GM10847 (cell line): ENCODE results near the gene SLCO3A1.

Experiments
- POLR2A ChIP-seq: IDR thresholded peaks from 2 replicates; pipeline ENCODE4 v1.6.1; 2011; ENCODE audit not compliant: insufficient read length; ENCODE audit errors: extremely low read depth

Gene SLCO3A1

DNA sequence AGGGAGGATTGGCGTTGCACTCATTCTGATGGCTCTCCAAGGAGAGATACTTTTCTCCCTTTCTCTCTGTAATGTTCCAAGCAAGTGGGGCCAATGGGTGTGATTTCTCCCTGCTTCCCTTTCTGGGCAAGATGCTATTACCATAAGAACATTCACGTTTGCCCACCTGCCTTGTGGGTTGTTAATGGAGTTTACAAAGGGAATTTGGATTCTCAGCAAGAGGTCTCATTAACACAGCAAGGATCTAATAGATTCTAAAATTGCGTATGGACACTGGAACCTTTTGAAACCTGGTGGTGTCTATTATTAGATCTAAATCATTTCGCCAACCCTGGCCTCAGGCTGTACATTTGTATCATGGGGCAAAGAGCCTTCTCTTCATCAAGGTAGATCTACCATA, 74.1 kb downstream of the SLCO3A1 start:
- no peak for TF ChIP-seq POLR2A

DNA sequence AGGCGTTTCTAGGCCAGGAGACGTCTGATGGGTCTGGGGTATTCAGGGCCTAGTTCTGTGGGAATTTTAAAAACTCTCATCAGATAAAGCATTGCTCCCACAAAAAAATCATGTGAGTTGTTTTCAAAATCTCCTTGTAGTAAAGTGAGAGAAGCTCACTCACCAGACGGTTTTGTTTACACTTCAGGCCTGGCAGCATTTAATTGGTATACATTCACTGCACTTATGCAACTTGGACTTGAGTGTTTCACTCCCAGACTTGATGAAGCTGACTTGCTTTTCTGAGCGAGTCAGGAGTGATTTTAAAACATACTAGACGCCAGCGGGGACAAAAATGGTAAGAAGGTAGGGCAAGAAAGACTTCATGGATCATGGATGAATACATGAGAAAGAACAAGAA, 75.2 kb downstream of the SLCO3A1 start:
- TF ChIP-seq POLR2A, result no peak

DNA sequence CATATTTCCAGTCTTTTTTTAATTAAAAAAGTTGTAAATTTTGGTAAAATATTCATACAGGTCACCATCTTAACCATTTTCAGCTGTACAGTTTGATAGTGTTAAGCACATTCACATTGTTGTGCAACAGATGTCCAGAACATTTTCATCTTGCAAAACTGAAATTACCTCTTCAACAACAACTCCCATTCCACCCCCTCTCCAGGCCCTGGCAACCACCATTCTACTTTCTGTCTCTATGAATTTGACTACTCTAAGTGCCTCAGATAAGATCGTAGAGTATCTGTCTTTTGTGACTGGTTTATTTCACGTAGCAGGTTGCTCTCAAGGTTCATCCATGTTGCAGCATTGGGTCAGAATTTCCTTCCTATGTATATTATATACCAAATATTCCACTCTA, 76.0 kb downstream of the SLCO3A1 start:
- no peak for TF ChIP-seq POLR2A

DNA sequence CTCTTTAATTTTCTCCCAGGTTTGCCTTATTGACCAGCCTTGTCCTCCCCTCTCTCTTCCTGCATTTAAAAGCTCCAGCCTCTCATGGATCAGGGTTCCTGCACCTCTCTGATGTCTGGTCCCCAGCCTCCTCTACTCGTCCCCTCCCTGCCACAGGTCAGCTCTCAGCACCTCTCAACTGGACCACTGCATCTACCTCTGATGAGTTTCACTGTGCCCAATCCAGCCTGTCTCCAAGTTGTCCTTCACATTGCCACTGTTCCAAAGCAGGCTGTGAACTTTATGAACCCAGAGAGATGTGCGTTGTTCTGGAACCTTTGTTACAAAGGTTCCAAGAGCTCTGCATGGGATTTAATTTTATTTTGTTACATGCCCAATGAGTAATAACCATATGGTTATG, 76.6 kb downstream of the SLCO3A1 start:
- TF ChIP-seq POLR2A, result no peak

DNA sequence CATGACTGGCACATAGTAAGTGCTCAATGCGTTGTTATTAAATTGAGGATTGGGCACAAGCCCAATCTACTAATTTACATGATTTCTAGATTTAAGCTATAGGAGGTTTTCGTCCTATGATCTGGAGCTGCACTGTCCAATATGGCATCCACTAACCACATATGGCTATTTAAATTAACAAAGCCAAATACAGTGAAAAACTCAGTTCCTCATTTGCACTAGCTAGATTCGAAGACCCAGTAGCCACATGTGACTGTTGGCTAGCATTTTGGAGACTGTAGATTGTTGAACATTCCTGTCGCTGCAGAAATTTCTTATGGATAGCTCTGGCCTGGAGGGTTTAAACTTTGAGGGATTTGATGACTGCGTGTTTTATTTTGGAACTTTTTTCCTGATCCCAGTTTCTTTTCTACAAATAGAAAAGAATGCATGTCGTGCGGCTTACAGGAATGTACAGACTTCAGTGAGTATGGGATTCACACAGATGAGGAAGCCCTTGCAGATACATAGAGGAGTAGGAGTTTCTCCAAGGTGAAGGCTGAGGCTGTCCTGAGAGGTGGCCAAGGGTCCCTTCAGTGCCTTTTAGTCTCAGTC, 82.8 kb downstream of the SLCO3A1 start:
- no peak for TF ChIP-seq POLR2A

DNA sequence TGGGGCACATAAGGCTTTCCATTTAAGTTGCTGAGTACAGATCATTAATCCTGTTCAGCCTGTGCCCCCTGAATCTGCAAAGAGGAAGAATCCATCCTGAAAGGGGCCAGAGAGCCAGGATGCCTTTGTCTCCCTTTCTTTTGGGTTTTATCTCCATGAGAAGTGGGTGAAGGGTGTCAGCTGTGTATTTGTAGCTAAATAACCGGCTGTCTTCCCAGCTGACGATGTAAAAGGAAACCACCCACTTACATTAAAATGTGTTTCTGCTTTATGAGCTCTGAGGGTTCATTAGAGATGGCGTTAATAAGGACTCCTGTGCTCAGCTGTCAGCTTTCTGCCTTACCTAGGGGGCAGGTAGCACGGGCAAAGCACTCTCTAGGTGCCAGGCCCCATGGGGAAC, 83.4 kb downstream of the SLCO3A1 start:
- no peak for TF ChIP-seq POLR2A

DNA sequence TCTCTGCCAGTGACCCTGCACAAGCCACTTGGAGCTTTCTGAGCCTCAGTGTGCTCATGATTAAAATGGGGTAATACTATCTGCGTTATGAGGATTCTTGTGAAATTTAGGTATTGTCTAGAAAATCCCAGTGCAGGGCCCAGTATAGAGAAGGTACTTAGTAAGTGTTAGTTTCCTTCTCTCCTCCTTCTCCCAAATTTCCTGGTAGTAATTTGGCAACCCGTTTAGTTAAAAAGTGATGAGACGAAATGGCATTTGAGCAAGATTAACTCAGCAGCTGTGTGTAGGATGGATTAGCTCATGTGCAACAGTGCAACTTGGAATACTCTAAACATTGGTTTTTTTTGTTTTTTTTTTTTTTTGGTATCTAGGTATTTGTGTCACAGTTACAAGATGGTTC, 84.6 kb downstream of the SLCO3A1 start:
- TF ChIP-seq POLR2A, result no peak

DNA sequence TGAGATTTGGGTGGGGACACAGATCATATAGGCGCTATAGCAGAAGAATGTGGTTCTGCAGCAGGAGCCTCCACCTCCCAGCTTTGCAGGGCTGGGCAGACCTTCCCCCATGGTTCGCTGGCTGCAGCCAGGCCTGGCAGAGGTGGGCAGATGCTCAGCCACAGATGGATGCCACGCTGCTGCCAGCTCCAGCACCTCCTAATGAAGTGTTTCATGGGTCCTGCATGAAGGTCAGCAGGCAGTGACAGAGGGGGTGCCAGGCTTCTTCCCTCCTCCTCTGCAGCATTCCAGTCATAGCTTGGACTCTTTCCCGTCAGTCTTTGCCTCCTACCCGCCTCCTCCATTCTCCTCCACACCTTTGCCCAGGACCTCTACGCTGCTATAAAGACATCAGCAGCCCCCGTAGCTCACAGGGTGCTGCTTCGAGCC, 85.9 kb downstream of the SLCO3A1 start:
- no peak for TF ChIP-seq POLR2A

DNA sequence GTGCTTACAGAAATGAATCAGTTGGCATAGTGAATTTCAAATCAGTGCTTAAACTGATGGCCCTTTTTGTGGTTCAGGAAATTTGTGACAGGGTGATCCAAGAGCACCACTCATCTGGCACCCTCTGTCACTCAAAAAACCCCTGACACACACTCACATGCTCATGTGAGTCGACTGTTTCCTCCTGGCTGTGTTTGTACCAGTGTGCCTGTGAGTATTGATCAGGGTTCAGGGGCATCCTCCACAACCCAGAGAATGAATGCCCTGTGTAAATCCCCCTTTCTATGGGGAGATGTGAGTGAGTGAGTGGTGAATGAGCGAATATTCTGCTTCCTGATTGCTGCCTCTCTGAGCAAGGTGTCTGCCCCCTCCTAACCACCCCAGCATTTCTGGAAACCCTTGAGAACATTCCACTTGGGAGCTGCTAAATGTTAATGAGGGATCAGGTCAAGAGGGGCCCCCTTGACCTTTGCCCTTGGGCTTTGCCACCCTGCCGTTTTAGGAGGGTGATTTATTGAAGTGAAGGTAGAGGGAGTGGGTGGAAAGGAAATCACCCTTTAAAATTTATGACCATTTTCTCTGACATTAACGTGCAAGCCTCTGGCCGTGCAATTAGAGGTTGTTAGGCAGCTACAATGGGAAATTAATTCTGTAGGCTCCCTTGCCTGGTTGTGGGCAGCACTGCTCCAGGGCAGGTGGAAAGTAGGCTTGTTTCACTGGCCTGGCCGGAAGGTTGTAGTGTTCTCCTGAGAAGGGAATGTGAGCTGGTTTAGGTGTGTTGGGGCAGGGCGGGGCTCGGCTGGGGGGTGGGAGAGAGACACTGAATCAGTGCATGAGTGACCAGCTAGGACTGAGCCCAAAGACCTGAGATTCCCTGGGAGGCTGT, 87.2 kb downstream of the SLCO3A1 start:
- no peak for TF ChIP-seq POLR2A

DNA sequence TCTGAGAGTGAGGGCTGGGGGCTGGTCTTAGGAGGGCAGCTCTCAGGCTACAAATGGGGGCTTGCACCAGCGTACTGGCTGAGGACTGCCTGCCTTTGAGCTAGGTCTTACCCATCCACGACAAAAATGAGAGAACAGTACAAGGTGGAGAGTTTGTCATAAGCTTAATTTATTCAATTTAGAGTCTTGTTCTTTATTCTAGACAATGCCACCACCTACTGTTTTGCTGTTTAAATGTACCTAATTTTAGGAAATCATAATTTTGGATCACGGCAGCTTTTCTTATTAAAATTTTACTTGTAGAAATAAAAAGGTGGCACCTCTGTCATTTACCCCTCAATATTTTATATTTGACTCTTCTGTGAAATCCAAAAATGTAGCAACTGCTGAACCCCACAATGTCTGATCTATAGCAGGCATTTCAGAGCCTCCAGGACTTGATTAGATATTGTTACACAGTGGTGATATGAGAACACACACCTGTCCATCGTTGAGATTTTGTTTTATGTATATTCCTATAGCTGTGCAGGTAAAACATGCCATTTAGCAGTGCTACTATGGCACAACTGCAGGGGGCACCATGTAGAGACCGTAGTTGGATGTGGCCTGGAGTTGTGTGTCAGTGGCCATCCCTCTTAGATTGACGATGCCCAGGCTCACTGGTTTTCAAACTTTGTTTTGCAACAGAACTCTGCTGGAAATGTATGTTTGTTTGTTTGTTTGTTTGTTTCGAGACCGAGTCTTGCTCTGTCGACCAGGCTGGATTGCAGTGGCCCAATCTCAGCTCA, 88.6 kb downstream of the SLCO3A1 start:
- TF ChIP-seq POLR2A, result no peak

DNA sequence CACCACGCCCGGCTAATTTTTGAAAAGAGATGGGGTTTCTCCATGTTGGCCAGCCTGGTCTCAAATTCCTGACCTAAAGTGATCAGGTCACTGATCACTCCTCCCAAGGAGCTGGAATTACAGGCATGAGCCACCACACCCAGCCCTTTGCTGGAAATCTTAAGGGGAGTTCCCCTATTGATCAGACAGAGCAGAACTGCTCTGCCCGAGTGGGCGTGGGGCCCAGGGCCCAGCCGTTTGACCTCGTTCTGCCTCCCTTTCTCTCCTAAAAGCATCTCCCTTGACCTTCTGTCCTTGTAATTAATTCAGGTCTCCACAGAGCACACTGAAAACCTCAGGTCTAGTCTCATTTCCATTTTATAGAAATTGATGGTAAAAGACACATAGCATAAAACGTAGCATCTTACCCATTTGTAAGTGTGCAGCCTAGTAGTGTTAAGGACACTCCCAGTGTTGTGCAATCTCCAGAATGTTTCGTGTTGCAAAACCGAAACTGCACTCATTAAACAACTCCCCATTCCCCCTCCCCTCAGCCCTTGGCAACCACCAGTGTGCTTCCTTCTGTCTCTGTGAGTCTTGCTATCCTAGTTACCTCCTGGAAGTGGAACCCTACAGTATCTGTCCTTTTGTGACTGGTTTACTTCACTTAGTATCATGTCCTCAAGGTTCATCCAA, 89.3 kb downstream of the SLCO3A1 start:
- TF ChIP-seq POLR2A, result no peak

DNA sequence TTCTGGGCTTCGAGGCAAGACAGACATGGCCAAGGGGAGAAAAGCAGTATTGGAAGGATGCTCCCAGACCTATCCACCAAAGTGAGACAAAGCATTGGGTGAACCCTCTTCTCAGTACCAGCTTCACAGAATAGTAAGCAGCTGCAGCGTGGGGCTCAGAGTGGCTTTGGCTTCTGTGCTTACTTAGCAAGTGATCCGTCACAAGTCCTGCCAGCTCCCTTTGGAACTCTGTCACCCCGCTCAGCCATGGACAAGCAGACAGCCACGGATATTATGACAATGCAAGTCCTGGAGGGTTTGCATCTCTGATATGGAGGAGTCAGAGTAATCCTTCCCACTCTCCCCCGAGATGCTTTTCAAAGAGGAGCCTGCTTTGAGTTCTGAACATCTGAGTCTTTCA, 90.8 kb downstream of the SLCO3A1 start:
- no peak for TF ChIP-seq POLR2A

DNA sequence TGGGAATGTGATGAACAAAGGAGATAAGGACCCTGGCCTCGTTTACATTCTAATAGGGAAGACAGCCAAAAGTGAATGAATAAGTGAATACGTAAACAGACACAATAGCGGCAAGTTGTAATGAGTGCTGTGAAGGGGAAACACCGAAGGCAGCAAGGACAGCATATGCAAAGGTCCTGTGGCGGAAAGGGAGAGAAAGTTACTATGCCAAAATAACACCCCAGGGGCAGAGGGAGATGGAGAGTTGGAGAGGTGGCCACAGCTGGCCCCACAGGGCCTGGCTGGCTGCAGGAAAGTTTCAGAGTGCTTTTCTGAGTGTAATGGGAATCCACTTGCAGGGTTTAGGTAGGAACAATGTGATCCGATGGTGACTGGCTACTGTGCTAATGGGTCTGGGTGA, 91.9 kb downstream of the SLCO3A1 start:
- no peak for TF ChIP-seq POLR2A

DNA sequence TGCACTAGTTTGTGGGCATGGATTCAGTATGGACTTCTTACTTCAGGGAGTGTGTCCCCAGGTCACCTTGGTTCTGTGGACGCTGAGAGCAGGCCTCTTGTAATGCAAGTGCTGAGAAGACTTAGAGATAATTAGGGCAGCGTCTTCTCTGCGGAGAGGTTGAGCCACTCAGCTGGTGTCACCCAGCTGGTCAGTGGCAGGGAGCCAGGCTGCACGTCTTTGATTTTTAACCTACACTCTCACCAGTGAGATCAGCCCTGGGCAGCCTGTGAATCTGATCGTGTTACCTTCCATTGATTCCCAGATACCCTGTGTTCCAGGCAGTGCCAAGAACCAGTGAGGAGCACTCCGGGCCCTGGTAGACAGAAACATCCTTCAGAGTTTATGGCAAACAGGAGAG, 92.6 kb downstream of the SLCO3A1 start:
- no peak for TF ChIP-seq POLR2A

DNA sequence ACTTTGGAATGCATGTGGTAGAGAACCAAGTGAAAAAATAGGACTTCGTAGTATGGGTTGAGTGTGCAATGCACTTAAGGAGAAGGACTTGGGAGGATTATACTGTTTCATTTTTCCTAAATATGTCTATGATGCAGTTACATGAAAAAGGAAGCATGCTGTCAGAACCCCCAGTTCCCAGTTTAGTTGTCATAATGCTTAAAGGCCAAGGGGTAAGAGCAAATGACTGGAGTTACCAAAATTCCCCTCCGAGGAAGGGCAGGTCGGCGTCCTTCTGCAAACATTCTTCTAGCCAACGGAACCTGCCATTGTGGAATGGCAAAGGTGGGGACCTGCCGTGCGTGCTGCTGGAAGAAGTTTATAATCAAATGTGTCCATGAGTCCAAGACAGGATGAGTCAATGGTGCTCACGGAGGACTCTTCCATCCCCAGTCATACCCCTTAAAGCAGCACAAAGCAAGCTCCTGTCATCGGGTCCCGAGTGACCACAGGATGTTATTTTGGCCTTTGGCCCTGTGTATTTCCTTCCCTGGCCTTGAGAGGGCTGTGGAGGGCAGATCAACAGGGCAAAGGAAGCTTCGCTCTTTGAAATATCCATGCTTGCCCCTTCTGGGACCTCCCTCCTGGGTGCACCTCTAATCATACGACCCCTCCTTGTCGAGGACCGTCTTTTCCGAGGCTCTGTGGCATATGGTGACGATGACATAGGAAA, 93.2 kb downstream of the SLCO3A1 start:
- TF ChIP-seq POLR2A, result no peak
